Small intestine (tissue), 7 donors: ENCODE results near the gene ERCC4. TPM values are rescaled to one million over a fixed set of nuclear protein-coding genes. Genes with fewer than 3 reads are reported as not detected.

Source experiments
- DNase-seq, 2 donors: peaks; one replicate each; pipeline versions ENCODE4 v3.0.0 to v3.0.0-alpha.2; 2013
- FAIRE-seq: peaks from 2 replicates; lab custom pipeline; 2012; peaks lifted over from hg19 to GRCh38; lab: Jason Lieb, UNC
- H3K27ac ChIP-seq, 3 donors: one replicate each; pipeline ENCODE4 v1.5.1; 2013; ENCODE audit warnings: low read length in 2 of 3, mild to moderate bottlenecking in 2 of 3, control low read depth in 1 of 3, inconsistent platforms in 1 of 3, low read depth in 1 of 3, moderate library complexity in 1 of 3
- H3K27me3 ChIP-seq, 3 donors: one replicate each; pipeline ENCODE4 v1.6.1; 2013; ENCODE audit warnings: low read length in 3 of 3, inconsistent platforms in 1 of 3; ENCODE audit not compliant: control insufficient read depth in 3 of 3, insufficient read depth in 3 of 3
- H3K36me3 ChIP-seq, 3 donors: one replicate each; pipeline ENCODE4 v1.6.1; 2013; ENCODE audit warnings: low read length in 3 of 3, inconsistent platforms in 1 of 3, low read depth in 1 of 3, mild to moderate bottlenecking in 1 of 3, moderate library complexity in 1 of 3; ENCODE audit not compliant: control insufficient read depth in 3 of 3, insufficient read depth in 2 of 3
- H3K4me1 ChIP-seq, 3 donors: one replicate each; pipeline ENCODE4 v1.6.1; 2013; ENCODE audit warnings: low read length in 2 of 3, inconsistent platforms in 1 of 3, low read depth in 1 of 3, mild to moderate bottlenecking in 1 of 3, moderate library complexity in 1 of 3; ENCODE audit not compliant: control insufficient read depth in 3 of 3, insufficient read depth in 2 of 3
- H3K4me3 ChIP-seq, 3 donors: one replicate each; pipeline ENCODE4 v1.5.1; 2013; ENCODE audit warnings: low read length in 3 of 3, control low read depth in 1 of 3, inconsistent platforms in 1 of 3, low read depth in 1 of 3, mild to moderate bottlenecking in 1 of 3, moderate library complexity in 1 of 3
- H3K9me3 ChIP-seq, 2 donors: one replicate each; pipeline ENCODE4 v1.6.1; 2013; ENCODE audit warnings: low read depth in 1 of 2, low read length in 1 of 2; ENCODE audit not compliant: control insufficient read depth in 2 of 2, insufficient read depth in 1 of 2
- WGBS, 3 donors: extraction: QIAGEN DNeasy Blood & Tissue Kit; methylation state at CpG; one replicate each; pipeline ENCODE4 v1.1.7; 2013; 5-methylcytosine and 5-hydroxymethylcytosine counted together
- polyA plus RNA-seq, 4 donors: library from polyadenylated mRNA; stranded (reverse) in 3 of 4; unstranded in 1 of 4; fragments of 200-250 nt in 3 of 4; fragments of 120-200 nt in 1 of 4; gene quantifications; one replicate each; pipeline versions ENCODE4 v1.2.1 to v1.2.3, GENCODE V29; 2013
- donor health status: healthy with polysubstance abuse.
- donor health status: control.
- donor health status: control.
- donor health status: Bipolar disorder and iron deficiency.
- donor health status: healthy.

ERCC4 gene
- polyA plus RNA-seq, 4 donors: 0.67 to 4.9 (median 1.4) TPM

DNA sequence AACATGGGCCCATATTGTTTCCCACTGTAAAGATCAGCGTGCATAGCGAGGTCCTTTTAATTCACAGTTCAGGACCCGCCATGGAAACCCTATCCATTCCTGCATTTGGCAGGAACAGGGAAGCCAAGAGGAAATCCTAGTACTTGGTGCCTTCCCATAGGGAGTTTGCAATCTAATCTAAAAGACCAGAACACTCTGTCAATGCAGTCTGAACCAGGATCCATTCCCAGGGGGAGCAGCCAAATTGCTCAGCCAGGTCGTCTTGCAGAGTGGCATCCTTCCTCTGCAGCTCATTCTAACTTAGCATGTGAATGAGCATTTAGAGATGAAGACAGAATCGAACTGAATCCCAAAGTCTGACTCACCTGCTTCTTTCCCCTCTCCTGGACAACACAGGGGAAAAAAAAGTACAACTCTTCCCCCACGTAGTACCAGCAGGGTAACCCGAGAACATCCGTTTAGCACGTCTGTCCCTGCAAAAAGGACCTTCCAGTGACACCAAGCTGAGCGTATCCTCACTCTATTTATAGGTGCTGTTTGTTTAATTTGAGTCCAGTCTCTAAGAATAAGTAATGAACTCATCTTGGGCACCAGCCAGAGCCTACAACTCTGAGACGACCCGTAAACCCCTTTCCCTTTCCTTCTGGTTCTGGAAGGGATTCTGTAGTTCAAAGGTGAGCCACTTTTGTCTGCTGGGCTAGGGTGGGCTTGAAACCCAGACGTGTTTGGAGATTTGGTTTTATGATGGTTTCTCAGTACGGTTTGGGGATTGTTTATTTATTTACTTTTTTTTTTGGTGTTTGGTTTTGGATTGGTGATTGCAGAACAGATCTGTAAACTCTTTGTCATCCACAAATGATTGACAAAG, 74.5 kb downstream of the ERCC4 start:
- H3K4me1 ChIP-seq: no peaks in the 10 kb centered on the region
- FAIRE-seq: no peak
- H3K27ac ChIP-seq: no peak overlapping the region
- no peak for DNase-seq
- WGBS, 3 donors: 58 to 65% (median 60%) methylated on average over 14 of the region's 14 CpGs
- no peaks in the 10 kb centered on the region for H3K36me3 ChIP-seq
- no peaks in the 10 kb centered on the region for H3K27me3 ChIP-seq
- no peak overlapping the region for H3K4me3 ChIP-seq
- no peaks in the 10 kb centered on the region for H3K9me3 ChIP-seq

DNA sequence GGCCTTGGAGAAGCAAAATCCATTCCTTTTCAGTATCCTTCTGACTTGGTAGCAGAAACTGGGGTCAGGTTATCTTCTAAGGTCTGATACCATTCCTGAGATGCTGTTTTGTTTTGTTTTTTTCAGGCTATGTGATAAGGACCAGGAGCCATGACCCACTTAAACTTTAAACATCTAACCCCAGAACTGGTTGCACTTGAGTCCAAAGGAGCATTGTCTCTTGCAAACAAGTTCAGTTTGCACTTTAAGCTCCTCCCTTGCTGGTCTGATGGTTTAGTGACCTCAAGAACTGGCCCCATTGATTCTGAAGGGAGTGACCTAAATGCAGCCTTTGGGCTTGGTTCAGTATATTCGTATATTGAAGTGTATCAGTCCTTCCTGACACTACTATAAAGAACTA, 75.2 kb downstream of the ERCC4 start:
- Histone ChIP-seq H3K27me3 (no peaks in the 10 kb centered on the region), H3K4me1 (no peaks in the 10 kb centered on the region), H3K36me3 (no peaks in the 10 kb centered on the region), H3K9me3 (no peaks in the 10 kb centered on the region), H3K4me3 (no peak overlapping the region), H3K27ac (no peak overlapping the region)
- FAIRE-seq (no peak), DNase-seq (no peak)
- WGBS, 3 donors: 67 to 93% (median 78%) methylated on average over 1 of the region's 1 CpG

DNA sequence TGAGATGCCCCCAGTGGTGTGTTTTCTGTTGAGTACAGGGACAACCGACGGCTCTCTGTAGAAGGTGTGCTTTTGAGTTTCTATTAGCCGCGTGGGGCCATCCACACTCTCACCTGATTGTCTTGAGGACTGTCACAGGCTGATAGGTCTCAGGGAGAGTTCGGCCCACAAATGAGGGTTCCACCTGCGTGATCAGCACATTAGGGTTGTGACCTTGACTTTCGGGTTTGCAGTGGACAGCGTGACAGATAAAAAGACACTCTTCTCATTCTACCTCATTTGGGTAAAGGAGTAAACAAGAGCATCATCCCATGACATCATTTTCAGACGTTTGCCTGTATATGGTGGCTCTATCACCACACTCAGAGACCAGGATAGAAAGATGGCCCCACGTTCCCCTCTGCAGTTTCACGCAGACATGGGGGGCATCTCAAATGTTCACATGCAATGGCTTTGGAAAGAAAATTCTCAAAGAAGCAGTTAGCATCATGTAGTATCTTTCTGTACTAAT, 76.9 kb downstream of the ERCC4 start:
- no peaks in the 10 kb centered on the region for H3K4me1 ChIP-seq
- H3K9me3 ChIP-seq: no peaks in the 10 kb centered on the region
- 69 to 90% (median 88%) methylated on average over 11 of the region's 11 CpGs for WGBS, 3 donors
- no peak overlapping the region for H3K4me3 ChIP-seq
- no peak for DNase-seq
- no peaks in the 10 kb centered on the region for H3K27me3 ChIP-seq
- FAIRE-seq: no peak
- no peak overlapping the region for H3K27ac ChIP-seq
- no peaks in the 10 kb centered on the region for H3K36me3 ChIP-seq

DNA sequence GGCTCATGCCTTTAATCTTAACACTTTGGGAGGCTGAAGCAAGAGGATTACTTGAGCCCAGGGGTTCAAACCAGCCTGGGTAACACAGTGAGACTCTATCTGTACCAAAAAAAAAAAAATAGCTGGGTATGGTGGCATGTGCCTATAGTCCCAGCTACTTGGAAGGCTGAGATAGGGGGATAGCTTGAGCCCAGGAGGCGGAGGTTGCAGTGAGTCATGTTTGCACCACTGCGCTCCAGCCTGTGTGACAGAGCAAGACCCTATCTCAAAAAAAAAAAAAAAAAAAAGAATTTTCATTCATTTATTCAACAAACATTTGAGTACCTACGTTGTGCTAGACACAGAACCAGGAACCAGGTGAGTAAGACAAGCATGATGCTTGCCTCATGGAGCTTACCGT, 77.6 kb downstream of the ERCC4 start:
- FAIRE-seq (no peak), DNase-seq (no peak)
- Histone ChIP-seq H3K4me3 (no peak overlapping the region), H3K27ac (no peak overlapping the region), H3K9me3 (no peaks in the 10 kb centered on the region), H3K4me1 (no peaks in the 10 kb centered on the region), H3K36me3 (no peaks in the 10 kb centered on the region), H3K27me3 (no peaks in the 10 kb centered on the region)
- 69 to 74% (median 71%) methylated on average over 4 of the region's 4 CpGs for WGBS, 3 donors

DNA sequence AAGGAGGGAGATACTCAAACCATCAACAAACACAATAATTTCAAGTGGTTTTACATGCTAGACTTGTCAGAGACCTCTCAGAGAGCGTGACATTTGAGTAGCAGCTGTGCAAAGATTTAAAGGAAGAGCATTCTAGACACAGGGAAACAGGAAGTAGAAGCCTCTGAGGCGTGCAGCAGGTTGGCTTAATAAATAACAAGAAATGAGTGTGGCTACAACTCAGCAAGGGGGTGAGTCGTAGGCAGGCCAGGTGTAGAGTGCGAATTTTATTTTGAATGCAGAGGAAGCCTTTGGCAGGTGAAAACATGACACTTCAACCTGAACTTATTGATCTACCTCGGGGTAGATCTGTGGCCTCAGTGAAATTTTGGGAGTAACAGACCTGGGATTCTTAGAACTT, 78.0 kb downstream of the ERCC4 start:
- Histone ChIP-seq H3K36me3 (no peaks in the 10 kb centered on the region), H3K27me3 (no peaks in the 10 kb centered on the region), H3K4me3 (no peak overlapping the region), H3K4me1 (no peaks in the 10 kb centered on the region), H3K27ac (no peak overlapping the region), H3K9me3 (no peaks in the 10 kb centered on the region)
- no peak for FAIRE-seq
- 6 to 39% (median 18%) methylated on average over 5 of the region's 5 CpGs for WGBS, 3 donors
- DNase-seq: peak; percentile 54 to 71

DNA sequence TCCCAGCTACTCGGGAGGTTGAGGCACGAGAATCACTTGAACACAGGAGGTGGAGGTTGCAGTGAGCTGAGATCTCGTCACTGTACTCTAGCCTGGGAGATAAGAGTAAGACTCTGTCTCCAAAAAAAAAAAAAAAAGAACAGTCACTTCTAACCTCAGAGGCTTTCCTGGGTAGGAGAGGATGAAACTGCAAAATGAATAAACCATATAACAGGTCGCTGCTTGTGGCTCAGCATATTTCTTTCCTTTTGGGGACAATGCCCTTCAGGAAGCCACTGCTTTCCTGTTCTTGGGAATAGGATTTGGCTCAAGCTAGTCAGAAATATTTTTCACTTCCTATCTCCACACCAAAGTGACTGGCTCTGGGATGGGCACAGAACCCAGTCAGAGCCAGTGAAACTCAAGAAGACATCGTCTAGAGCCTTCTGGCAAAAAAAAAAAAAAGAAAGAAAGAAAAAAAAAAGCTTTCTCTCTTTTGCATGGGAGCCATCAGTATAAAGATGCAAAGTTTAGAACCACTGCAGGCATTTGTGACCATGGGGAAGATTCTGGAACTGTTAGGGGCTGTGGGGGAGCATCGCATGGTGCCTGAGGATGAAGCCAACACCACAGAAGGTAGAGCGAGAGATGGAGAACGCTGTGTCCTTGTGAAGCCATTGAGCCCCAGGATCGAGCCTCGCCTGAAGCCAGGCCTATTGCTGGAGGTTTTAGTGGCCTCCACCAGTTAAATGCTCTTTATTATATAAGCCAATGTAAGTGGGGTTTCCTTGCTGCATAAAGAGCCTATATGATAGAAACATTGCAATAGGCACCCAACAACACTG, 79.3 kb downstream of the ERCC4 start:
- H3K27ac ChIP-seq: no peak overlapping the region
- FAIRE-seq: no peak
- H3K36me3 ChIP-seq: no peaks in the 10 kb centered on the region
- H3K4me1 ChIP-seq: peaks cover 0 to 2% (median 0%) of the 10 kb centered on the region in 3 donors
- no peaks in the 10 kb centered on the region for H3K9me3 ChIP-seq
- H3K4me3 ChIP-seq: no peak overlapping the region
- DNase-seq: no peak
- WGBS, 3 donors: 75 to 80% (median 80%) methylated on average over 10 of the region's 10 CpGs
- no peaks in the 10 kb centered on the region for H3K27me3 ChIP-seq

DNA sequence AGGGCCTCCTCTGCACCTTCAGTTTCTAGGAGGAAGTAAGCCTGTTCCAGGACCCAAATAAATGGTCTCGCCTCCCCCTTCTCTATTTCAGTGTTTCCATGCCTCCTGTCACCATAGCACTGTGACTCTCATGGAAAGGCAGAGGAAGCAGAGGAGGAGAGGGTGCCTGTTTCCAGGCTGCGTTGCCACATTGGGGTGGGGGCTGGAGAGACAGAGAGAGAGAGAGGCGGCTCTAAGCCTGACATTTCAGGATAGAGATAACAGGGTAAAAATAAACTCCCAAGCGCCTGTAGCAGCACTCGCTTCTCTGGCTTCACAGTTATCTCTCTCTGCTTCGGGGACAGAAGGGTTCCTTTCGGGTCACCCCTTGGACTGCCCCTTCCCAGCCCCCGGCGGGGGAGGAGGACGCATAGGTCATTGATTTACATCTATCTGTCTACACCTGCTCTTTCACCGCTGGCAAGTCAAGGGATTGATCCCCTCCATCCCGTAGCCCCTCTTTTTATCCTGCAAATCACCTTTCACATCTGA, 80.0 kb downstream of the ERCC4 start:
- no peak overlapping the region for H3K4me3 ChIP-seq
- WGBS, 3 donors: 75 to 84% (median 82%) methylated on average over 12 of the region's 12 CpGs
- FAIRE-seq: no peak

DNA sequence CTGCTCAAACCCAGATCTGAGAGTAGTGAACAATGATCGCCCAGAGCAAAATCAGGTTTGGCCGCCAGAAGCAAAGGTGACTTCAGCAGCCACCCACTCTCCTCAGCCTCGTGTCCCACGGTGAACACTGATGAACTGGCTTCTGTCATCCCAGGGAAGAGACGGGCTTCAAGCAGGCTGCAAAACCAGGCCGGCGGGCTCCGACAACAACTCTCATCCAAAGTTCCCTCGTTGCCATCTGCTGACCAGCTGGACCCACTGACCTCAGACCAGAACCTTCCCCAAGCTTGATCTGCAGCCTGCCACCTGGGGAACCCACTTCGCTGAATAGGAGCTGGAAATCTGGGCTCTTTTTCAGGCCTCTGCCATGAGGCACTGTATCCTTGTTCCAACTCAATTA, 81.6 kb downstream of the ERCC4 start:
- no peak for FAIRE-seq
- no peak for DNase-seq
- no peaks in the 10 kb centered on the region for H3K9me3 ChIP-seq
- H3K27ac ChIP-seq: no peak overlapping the region
- 91 to 94% (median 93%) methylated on average over 10 of the region's 10 CpGs for WGBS, 3 donors
- H3K4me3 ChIP-seq: no peak overlapping the region
- H3K4me1 ChIP-seq: peaks cover 0 to 2% (median 0%) of the 10 kb centered on the region in 3 donors
- H3K27me3 ChIP-seq: no peaks in the 10 kb centered on the region
- no peaks in the 10 kb centered on the region for H3K36me3 ChIP-seq

More for the DNA sequence above, 80.0 kb downstream of the ERCC4 start:
- H3K36me3 ChIP-seq: no peaks in the 10 kb centered on the region
- H3K27ac ChIP-seq: no peak overlapping the region
- no peaks in the 10 kb centered on the region for H3K9me3 ChIP-seq
- DNase-seq: no peak
- peaks cover 0 to 2% (median 0%) of the 10 kb centered on the region in 3 donors for H3K4me1 ChIP-seq
- no peaks in the 10 kb centered on the region for H3K27me3 ChIP-seq
